ENCODE results near the gene SMARCA1.

GRCh38 chrX:129525896-129526295, 2.6 kb upstream of the SMARCA1 start:
- TF ChIP-seq CEBPB (IDR thresholded peaks at IDR 0.05) (no peak), MAX (IDR thresholded peaks at IDR 0.05) (no peak), TAF1 (IDR thresholded peaks at IDR 0.05; ENCODE audit: low read depth) (no peak), TEAD4 (IDR thresholded peaks at IDR 0.05) (no peak), FOXM1 (IDR thresholded peaks at IDR 0.05; ENCODE audit: borderline replicate concordance, low read depth) (no peak), REST (IDR thresholded peaks at IDR 0.05; ENCODE audit: low read depth) (no peak), RAD21 (IDR thresholded peaks at IDR 0.05; ENCODE audit: low read depth) (no peak), USF1 (IDR thresholded peaks at IDR 0.05) (no peak)
